Gastroesophageal sphincter (tissue), 3 donors: ENCODE measurements around the gene CISD3.

Experiments used
- CTCF ChIP-seq, 4 experiments: fragments of 200-600 bp in 2 of 4; fragments of 450-650 bp in 2 of 4; sonication (generic) in 1 of 4; IDR thresholded peaks; one replicate each; pipeline ENCODE4 v1.5.1; 2017 to 2019; ENCODE audit warnings: antibody characterized with exemption in 4 of 4, mild to moderate bottlenecking in 2 of 4, moderate library complexity in 2 of 4
- POLR2AphosphoS5 ChIP-seq: sonication (generic); formaldehyde crosslinking; IDR thresholded peaks from one replicate; pipeline ENCODE4 v1.6.1; 2017; ENCODE audit warnings: antibody characterized with exemption

- TF ChIP-seq CTCF (IDR thresholded peaks at IDR 0.05) (no peak), POLR2AphosphoS5 (no peak)
These were observed 27.0 kb upstream of the CISD3 start for GRCh38 chr17:38702916-38703741.
